HEK293 (cell line): Measurements from ENCODE around the gene PRICKLE3.

Experiments
- BCL11A ChIP-seq: fragments of 450-650 bp; formaldehyde crosslinking; IDR thresholded peaks from 2 replicates; pipeline ENCODE4 v1.5.1; 2016; ENCODE audit warnings: low read depth, missing biosample characterization, missing genetic modification characterization
- KLF16 ChIP-seq: fragments of 450-650 bp; formaldehyde crosslinking; IDR thresholded peaks from 2 replicates; pipeline ENCODE4 v1.5.1; 2017; ENCODE audit warnings: missing biosample characterization, missing genetic modification characterization
- SP2 ChIP-seq: fragments of 450-650 bp; formaldehyde crosslinking; IDR thresholded peaks from 2 replicates; pipeline ENCODE4 v1.5.1; 2016; ENCODE audit warnings: missing biosample characterization, missing genetic modification characterization
- ZBTB48 ChIP-seq: fragments of 450-650 bp; formaldehyde crosslinking; IDR thresholded peaks from 2 replicates; pipeline ENCODE4 v1.5.1; 2016; ENCODE audit warnings: missing biosample characterization, missing genetic modification characterization
- ZNF660 ChIP-seq: fragments of 450-650 bp; IDR thresholded peaks from 2 replicates; pipeline ENCODE4 v1.5.1; 2018; ENCODE audit warnings: missing biosample characterization, mild to moderate bottlenecking, missing genetic modification characterization
- TF ChIP-seq, protein P1 (sequence below): fragments of 450-650 bp; formaldehyde crosslinking; IDR thresholded peaks from 2 replicates; pipeline ENCODE4 v1.5.1; 2016; ENCODE audit warnings: missing biosample characterization, missing genetic modification characterization
- TF ChIP-seq, protein P2 (sequence below): fragments of 450-650 bp; formaldehyde crosslinking; IDR thresholded peaks from 2 replicates; pipeline ENCODE4 v1.5.1; 2016; ENCODE audit warnings: missing biosample characterization, missing genetic modification characterization
- TF ChIP-seq, protein P3 (sequence below): fragments of 450-650 bp; formaldehyde crosslinking; IDR thresholded peaks from 2 replicates; pipeline ENCODE4 v1.5.1; 2017; ENCODE audit warnings: missing biosample characterization, missing genetic modification characterization
- TF ChIP-seq, protein P4 (sequence below): sonication (generic); formaldehyde crosslinking; IDR thresholded peaks from 2 replicates; pipeline ENCODE4 v1.8.1; 2022; ENCODE audit warnings: mild to moderate bottlenecking, moderate library complexity, missing genetic modification reagents
- TF ChIP-seq, protein P5 (sequence below): fragments of 450-650 bp; formaldehyde crosslinking; IDR thresholded peaks from 2 replicates; pipeline ENCODE4 v1.5.1; 2017; ENCODE audit warnings: missing biosample characterization, missing genetic modification characterization

DNA sequence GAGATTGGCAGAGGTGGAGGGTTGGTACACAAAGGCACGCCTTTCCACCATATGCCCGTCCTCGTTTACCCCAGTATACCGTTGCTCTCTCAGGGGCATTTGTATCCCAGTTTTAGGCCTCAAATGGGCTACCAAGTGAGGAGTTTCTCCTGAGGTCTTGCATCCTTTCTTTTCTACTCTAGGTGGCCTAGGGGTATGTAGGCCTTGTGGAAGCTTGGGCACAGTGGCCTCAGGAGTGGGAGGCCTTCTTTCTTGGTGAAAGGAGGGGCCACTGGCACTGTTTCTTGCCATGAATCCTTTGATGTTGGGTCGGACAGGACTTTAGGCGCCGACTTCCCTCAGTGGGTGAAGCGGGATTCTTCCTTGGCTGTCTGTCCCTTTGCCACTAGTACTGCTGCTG lies 38.9 kb downstream of the PRICKLE3 start:
- TF ChIP-seq, protein P1, sequence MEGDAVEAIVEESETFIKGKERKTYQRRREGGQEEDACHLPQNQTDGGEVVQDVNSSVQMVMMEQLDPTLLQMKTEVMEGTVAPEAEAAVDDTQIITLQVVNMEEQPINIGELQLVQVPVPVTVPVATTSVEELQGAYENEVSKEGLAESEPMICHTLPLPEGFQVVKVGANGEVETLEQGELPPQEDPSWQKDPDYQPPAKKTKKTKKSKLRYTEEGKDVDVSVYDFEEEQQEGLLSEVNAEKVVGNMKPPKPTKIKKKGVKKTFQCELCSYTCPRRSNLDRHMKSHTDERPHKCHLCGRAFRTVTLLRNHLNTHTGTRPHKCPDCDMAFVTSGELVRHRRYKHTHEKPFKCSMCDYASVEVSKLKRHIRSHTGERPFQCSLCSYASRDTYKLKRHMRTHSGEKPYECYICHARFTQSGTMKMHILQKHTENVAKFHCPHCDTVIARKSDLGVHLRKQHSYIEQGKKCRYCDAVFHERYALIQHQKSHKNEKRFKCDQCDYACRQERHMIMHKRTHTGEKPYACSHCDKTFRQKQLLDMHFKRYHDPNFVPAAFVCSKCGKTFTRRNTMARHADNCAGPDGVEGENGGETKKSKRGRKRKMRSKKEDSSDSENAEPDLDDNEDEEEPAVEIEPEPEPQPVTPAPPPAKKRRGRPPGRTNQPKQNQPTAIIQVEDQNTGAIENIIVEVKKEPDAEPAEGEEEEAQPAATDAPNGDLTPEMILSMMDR, result no peak
- TF ChIP-seq, protein P2, sequence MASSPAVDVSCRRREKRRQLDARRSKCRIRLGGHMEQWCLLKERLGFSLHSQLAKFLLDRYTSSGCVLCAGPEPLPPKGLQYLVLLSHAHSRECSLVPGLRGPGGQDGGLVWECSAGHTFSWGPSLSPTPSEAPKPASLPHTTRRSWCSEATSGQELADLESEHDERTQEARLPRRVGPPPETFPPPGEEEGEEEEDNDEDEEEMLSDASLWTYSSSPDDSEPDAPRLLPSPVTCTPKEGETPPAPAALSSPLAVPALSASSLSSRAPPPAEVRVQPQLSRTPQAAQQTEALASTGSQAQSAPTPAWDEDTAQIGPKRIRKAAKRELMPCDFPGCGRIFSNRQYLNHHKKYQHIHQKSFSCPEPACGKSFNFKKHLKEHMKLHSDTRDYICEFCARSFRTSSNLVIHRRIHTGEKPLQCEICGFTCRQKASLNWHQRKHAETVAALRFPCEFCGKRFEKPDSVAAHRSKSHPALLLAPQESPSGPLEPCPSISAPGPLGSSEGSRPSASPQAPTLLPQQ (tag by site-specific recombination), result no peak
- TF ChIP-seq, protein P3, sequence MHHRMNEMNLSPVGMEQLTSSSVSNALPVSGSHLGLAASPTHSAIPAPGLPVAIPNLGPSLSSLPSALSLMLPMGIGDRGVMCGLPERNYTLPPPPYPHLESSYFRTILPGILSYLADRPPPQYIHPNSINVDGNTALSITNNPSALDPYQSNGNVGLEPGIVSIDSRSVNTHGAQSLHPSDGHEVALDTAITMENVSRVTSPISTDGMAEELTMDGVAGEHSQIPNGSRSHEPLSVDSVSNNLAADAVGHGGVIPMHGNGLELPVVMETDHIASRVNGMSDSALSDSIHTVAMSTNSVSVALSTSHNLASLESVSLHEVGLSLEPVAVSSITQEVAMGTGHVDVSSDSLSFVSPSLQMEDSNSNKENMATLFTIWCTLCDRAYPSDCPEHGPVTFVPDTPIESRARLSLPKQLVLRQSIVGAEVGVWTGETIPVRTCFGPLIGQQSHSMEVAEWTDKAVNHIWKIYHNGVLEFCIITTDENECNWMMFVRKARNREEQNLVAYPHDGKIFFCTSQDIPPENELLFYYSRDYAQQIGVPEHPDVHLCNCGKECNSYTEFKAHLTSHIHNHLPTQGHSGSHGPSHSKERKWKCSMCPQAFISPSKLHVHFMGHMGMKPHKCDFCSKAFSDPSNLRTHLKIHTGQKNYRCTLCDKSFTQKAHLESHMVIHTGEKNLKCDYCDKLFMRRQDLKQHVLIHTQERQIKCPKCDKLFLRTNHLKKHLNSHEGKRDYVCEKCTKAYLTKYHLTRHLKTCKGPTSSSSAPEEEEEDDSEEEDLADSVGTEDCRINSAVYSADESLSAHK (tag by site-specific recombination), result no peak
- TF ChIP-seq SP2 (tag by site-specific recombination) (no peak), BCL11A (tag by site-specific recombination) (no peak), ZBTB48 (no peak), ZNF660 (no peak), KLF16 (tag by site-specific recombination) (no peak)
- TF ChIP-seq, protein P4, sequence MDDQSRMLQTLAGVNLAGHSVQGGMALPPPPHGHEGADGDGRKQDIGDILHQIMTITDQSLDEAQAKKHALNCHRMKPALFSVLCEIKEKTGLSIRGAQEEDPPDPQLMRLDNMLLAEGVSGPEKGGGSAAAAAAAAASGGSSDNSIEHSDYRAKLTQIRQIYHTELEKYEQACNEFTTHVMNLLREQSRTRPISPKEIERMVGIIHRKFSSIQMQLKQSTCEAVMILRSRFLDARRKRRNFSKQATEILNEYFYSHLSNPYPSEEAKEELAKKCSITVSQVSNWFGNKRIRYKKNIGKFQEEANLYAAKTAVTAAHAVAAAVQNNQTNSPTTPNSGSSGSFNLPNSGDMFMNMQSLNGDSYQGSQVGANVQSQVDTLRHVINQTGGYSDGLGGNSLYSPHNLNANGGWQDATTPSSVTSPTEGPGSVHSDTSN (CRISPR knock-in tag), result no peak
- TF ChIP-seq, protein P5, sequence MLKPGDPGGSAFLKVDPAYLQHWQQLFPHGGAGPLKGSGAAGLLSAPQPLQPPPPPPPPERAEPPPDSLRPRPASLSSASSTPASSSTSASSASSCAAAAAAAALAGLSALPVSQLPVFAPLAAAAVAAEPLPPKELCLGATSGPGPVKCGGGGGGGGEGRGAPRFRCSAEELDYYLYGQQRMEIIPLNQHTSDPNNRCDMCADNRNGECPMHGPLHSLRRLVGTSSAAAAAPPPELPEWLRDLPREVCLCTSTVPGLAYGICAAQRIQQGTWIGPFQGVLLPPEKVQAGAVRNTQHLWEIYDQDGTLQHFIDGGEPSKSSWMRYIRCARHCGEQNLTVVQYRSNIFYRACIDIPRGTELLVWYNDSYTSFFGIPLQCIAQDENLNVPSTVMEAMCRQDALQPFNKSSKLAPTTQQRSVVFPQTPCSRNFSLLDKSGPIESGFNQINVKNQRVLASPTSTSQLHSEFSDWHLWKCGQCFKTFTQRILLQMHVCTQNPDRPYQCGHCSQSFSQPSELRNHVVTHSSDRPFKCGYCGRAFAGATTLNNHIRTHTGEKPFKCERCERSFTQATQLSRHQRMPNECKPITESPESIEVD (tag by site-specific recombination), result no peak
